Effector memory CD8-positive, alpha-beta T cell (primary cell): ENCODE results near the gene USH2A.

Experiments used
- ATAC-seq: fragments of 150-1000 bp; cut with Tn5 transposase; replicated peaks from 2 replicates; pipeline ENCODE4 v1.10.0; 2021; ENCODE audit warnings: mild to moderate bottlenecking, moderate library complexity
- DNase-seq, 3 experiments: peaks; one replicate each; pipeline ENCODE4 v3.0.0; 2021
- H3K27ac Mint-ChIP-seq, 2 donors: one replicate each; pipeline ENCODE4 v1.8.0; 2022; ENCODE audit warnings: mild to moderate bottlenecking in 2 of 2, mixed read lengths in 2 of 2, moderate library complexity in 2 of 2
- H3K27me3 Mint-ChIP-seq, 2 donors: one replicate each; pipeline ENCODE4 v1.8.0; 2022; ENCODE audit warnings: mixed read lengths in 2 of 2
- H3K36me3 Mint-ChIP-seq: one replicate; pipeline ENCODE4 v1.8.0; 2022; ENCODE audit warnings: mild to moderate bottlenecking, moderate library complexity, mixed read lengths; ENCODE audit not compliant: insufficient read depth
- H3K4me1 Mint-ChIP-seq, 2 donors: one replicate each; pipeline ENCODE4 v1.8.0; 2022; ENCODE audit warnings: low read depth in 2 of 2, mixed read lengths in 2 of 2
- H3K4me3 Mint-ChIP-seq, 2 donors: one replicate each; pipeline ENCODE4 v1.8.0; 2022; ENCODE audit warnings: mild to moderate bottlenecking in 2 of 2, mixed read lengths in 2 of 2, moderate library complexity in 2 of 2
- H3K9me3 Mint-ChIP-seq, 2 donors: one replicate each; pipeline ENCODE4 v1.8.0; 2022; ENCODE audit warnings: mixed read lengths in 2 of 2

Gene USH2A

DNA sequence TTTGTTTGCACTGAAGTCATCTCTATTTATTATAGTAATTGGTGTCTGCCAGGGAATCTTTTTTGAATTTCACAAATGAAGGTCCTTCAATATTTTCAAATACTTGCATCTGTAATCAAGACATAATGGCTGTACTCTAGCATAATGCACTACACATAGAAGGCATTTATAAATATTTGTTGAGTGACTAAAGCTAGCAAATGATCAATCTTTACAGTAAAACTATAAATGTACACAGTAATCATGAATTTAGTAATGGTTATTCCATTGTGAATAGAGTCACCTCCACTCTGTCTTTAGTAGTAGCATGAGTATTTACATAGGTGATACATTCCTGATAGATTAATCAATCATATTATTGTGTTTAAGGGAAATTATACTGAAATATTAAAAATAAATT, 119.6 kb downstream of the USH2A start:
- no peaks in the 10 kb centered on the region for H3K4me1 Mint-ChIP-seq
- no peak overlapping the region for H3K27ac Mint-ChIP-seq
- DNase-seq: no peak
- no peak overlapping the region for H3K4me3 Mint-ChIP-seq
- no peaks in the 10 kb centered on the region for H3K36me3 Mint-ChIP-seq
- ATAC-seq: no peak
- H3K9me3 Mint-ChIP-seq: peaks cover 0 to 7% of the 10 kb centered on the region in 2 donors
- no peaks in the 10 kb centered on the region for H3K27me3 Mint-ChIP-seq

DNA sequence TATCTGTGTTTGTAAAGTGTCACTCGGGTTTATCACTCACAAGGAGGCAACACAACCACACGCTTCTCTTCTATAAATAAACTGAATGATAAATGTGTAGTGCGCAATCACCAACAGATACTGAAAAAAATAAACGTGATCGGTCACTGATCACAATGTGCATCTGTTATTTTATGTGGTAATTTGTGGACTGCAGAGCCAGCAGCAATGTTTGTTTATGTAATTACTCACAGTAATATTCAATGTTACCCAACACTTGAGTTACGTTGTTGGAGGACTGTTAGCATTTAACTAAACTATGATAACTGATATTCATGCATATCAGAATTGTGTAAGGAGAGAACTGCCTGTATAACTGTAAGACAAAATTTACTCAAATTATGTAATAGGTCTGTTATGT, 129.6 kb downstream of the USH2A start:
- H3K4me1 Mint-ChIP-seq: no peaks in the 10 kb centered on the region
- H3K27ac Mint-ChIP-seq: no peak overlapping the region
- H3K9me3 Mint-ChIP-seq: peaks cover 7 to 21% of the 10 kb centered on the region in 2 donors
- no peak overlapping the region for H3K4me3 Mint-ChIP-seq
- H3K36me3 Mint-ChIP-seq: no peaks in the 10 kb centered on the region
- no peaks in the 10 kb centered on the region for H3K27me3 Mint-ChIP-seq
- no peak for ATAC-seq
- DNase-seq: no peak

DNA sequence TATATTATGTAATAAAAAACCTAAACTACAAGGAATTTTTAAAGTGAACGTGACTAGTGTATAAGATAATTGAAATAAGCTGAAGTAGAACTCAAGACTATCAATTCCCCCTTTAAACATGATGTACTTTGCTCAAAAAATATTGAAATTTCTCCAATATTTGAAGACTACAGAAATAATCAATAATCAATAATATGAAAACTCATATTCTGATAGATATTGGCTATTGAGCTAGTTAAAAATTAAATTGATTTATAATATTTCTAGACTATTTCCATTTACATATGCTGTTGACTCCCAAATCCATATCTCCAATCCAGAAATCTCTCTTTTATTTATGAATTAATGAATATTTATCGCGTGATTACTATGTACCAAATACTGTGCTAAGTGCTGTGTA, 133.2 kb downstream of the USH2A start:
- H3K27ac Mint-ChIP-seq: no peak overlapping the region
- no peaks in the 10 kb centered on the region for H3K4me1 Mint-ChIP-seq
- ATAC-seq (no peak), DNase-seq (no peak)
- H3K27me3 Mint-ChIP-seq: no peaks in the 10 kb centered on the region
- H3K36me3 Mint-ChIP-seq: no peaks in the 10 kb centered on the region
- no peak overlapping the region for H3K4me3 Mint-ChIP-seq
- peaks cover 8 to 20% of the 10 kb centered on the region in 2 donors for H3K9me3 Mint-ChIP-seq

DNA sequence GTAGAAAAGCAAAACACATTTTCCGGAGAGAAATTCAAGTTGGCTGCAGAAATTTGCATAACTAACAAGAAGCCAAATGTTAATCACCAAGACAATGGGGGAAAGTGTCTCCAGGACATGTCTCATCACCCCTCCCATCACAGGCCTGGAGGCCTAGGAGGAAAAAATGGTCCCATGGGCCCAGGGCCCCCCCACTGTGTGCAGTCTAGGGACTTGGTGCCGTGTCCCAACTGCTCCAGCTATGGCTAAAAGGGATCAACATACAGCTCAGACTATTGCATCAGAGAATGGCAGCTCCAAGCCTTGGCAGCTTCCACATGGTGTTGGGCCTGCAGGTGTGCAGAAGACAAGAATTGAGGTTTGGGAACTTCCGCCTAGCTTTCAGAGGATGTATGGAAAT, 138.2 kb downstream of the USH2A start:
- no peak overlapping the region for H3K4me3 Mint-ChIP-seq
- H3K4me1 Mint-ChIP-seq: no peaks in the 10 kb centered on the region
- H3K27ac Mint-ChIP-seq: no peak overlapping the region
- no peaks in the 10 kb centered on the region for H3K36me3 Mint-ChIP-seq
- DNase-seq (no peak), ATAC-seq (no peak)
- peaks cover 8 to 10% of the 10 kb centered on the region in 2 donors for H3K9me3 Mint-ChIP-seq
- H3K27me3 Mint-ChIP-seq: no peaks in the 10 kb centered on the region

DNA sequence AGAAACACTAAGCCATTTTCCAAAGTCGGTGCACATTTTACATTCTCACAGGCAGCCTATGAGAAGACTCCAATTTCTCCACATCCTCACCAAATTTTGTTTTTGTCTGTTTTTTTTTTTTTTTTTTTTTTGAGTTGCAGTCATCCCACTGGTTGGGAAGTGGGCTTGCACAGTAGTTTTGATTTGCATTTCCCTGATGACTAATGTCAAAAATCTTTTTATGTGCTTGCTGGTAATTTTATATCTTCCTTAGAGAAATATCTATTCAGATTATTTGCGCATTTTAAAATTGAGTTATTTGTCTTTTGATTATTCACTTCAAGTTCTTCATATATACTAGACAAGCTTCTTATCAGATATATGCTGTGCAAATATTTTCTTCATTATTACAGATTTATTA, 141.5 kb downstream of the USH2A start:
- Mint-ChIP-seq H3K27me3 (no peaks in the 10 kb centered on the region), H3K4me1 (no peaks in the 10 kb centered on the region), H3K9me3 (peaks cover 14 to 26% of the 10 kb centered on the region in 2 donors), H3K36me3 (no peaks in the 10 kb centered on the region), H3K4me3 (no peak overlapping the region), H3K27ac (no peak overlapping the region)
- ATAC-seq (no peak), DNase-seq (no peak)

DNA sequence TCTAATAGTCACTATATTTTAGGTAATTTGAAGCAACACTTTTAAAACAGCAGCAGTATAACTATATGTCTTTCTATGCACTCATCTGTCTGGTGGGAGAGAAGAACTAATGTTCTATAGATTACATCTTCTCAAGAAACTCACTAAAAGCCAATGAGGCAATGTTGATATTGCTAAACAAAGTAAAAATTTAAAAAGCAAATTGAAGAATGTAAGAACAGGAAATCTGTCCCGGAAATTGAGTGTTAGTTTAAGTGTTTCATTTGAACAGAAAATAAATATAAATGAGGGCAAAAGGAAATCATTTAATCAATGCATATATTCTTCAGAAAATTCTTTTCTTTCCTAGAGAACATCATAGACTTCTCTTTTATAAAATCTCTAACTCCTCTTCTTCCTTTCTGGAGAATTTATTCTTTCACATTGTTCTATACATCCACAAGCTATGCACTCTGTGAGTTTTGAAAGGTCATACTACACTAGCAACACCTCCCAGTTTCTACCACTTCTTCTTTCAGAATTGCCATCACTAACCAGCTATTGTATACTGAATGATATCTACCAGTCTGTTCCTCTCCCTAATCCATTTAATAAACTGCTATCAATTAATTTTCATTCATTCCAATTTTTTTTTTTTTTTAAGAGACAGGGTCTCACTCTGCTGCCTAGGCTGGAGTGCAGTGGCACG, 153.0 kb downstream of the USH2A start:
- H3K4me1 Mint-ChIP-seq: no peaks in the 10 kb centered on the region
- ATAC-seq (no peak), DNase-seq (no peak)
- H3K27me3 Mint-ChIP-seq: no peaks in the 10 kb centered on the region
- no peak overlapping the region for H3K27ac Mint-ChIP-seq
- H3K36me3 Mint-ChIP-seq: no peaks in the 10 kb centered on the region
- peaks cover 9 to 13% of the 10 kb centered on the region in 2 donors for H3K9me3 Mint-ChIP-seq
- H3K4me3 Mint-ChIP-seq: no peak overlapping the region

DNA sequence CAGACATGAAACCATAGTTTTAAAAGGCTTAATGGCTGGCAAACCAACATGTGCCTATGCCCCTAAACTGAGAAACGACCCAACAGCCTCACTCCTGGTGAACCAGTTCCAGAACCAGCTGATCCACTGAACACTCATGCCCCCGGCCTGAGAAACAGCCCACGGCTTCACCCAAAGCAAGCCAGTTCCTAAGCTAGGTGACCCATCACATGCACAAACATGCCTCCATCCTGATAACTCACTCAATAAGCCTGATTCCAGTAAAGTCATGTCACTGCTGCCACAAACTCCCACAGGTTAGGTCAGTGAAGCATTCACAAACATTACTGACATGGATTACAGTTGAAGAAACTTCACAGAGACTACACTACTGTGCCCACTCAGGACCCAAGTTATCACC, 161.6 kb downstream of the USH2A start:
- no peaks in the 10 kb centered on the region for H3K27me3 Mint-ChIP-seq
- no peak for DNase-seq
- H3K4me3 Mint-ChIP-seq: no peak overlapping the region

DNA sequence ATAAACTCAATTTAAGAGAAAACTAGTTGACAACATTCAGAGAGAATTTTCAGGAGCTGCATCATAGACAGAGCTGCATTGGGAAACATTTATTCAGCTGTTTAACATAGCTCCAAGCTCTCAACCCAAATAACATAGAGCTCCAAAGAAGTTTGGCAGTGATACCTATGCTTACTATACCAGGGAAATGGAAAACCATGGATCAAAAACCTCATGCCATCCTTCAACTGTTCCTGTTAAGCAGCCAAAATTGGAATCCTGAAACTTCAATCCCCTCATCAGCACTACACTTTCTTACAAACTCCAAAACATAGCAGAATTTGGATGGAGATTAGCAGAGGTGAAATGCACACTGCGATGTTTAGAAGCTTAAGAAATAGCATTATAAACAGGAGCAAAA, 164.4 kb downstream of the USH2A start:
- H3K4me3 Mint-ChIP-seq: no peak overlapping the region
- H3K27ac Mint-ChIP-seq: no peak overlapping the region
- no peaks in the 10 kb centered on the region for H3K36me3 Mint-ChIP-seq
- DNase-seq (no peak), ATAC-seq (no peak)
- H3K9me3 Mint-ChIP-seq: peaks cover 12 to 22% of the 10 kb centered on the region in 2 donors
- H3K4me1 Mint-ChIP-seq: no peaks in the 10 kb centered on the region
- no peaks in the 10 kb centered on the region for H3K27me3 Mint-ChIP-seq

More for the DNA sequence above, 161.6 kb downstream of the USH2A start:
- ATAC-seq: no peak
- Mint-ChIP-seq H3K4me1 (no peaks in the 10 kb centered on the region), H3K9me3 (peaks cover 7 to 23% of the 10 kb centered on the region in 2 donors), H3K27ac (no peak overlapping the region), H3K36me3 (no peaks in the 10 kb centered on the region)

DNA sequence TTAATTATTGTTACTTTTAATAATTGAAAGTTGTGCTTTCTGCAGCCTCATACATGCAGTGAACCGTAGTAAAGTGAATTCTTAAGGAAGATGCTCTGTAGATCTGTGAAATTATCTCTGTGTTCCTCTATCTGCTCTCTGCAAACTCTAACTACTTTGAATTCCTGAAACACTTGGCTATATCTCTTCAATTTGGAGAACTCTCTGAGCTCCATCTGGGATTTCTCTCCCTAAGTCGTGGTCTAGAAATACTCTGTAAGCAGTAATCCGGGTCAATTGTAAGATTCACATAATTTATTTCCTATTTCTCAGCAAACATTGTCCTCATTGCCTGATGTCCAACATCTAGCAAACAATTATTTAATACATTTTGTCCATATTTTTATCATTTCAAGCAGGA, 164.9 kb downstream of the USH2A start:
- ATAC-seq: no peak
- no peak for DNase-seq
- no peaks in the 10 kb centered on the region for H3K36me3 Mint-ChIP-seq
- no peak overlapping the region for H3K27ac Mint-ChIP-seq
- peaks cover 12 to 18% of the 10 kb centered on the region in 2 donors for H3K9me3 Mint-ChIP-seq
- H3K4me1 Mint-ChIP-seq: no peaks in the 10 kb centered on the region
- H3K4me3 Mint-ChIP-seq: no peak overlapping the region
- no peaks in the 10 kb centered on the region for H3K27me3 Mint-ChIP-seq

DNA sequence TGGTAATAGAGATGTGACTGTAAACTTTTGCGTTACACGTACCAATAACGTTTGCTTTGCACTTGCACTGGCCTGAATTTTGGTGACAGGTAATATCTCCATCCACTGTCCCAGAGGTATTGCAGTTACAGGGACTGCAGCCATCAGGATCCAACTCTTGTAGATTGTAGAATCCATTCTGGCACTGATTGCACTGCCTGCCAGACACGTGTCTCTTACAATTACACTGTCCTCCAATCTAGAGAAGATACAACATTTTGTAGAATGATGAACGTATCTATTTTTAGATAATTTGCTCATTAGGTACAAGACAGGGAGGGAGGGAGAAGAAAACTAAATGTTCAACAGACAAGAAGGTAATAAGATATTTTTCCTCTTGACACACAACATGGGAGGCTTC, 172.4 kb downstream of the USH2A start:
- DNase-seq (no peak), ATAC-seq (no peak)
- Mint-ChIP-seq H3K4me3 (no peak overlapping the region), H3K4me1 (no peaks in the 10 kb centered on the region), H3K27me3 (no peaks in the 10 kb centered on the region), H3K27ac (no peak overlapping the region), H3K36me3 (no peaks in the 10 kb centered on the region), H3K9me3 (peaks cover 10 to 12% of the 10 kb centered on the region in 2 donors)

DNA sequence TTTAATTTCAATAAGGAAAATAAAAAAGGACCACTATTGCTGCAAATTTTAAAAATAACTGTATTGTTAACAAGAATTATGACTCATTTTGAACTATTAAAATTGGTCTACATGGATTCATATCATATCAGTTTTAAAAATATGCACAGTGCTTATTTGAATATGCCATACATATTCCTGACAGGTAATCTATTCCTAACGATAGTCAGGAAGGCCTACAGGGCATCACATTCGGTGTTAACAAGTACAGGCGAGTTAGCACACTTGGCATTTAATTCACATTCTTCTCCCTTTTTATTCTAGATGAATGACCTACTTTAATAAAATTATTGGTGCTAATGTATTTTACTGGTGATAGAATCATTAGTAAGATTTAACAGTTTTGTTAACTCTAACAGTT, 174.6 kb downstream of the USH2A start:
- H3K27me3 Mint-ChIP-seq: no peaks in the 10 kb centered on the region
- ATAC-seq (no peak), DNase-seq (no peak)
- H3K4me1 Mint-ChIP-seq: no peaks in the 10 kb centered on the region
- no peak overlapping the region for H3K27ac Mint-ChIP-seq
- no peak overlapping the region for H3K4me3 Mint-ChIP-seq
- H3K9me3 Mint-ChIP-seq: peaks cover 10 to 30% of the 10 kb centered on the region in 2 donors
- no peaks in the 10 kb centered on the region for H3K36me3 Mint-ChIP-seq

DNA sequence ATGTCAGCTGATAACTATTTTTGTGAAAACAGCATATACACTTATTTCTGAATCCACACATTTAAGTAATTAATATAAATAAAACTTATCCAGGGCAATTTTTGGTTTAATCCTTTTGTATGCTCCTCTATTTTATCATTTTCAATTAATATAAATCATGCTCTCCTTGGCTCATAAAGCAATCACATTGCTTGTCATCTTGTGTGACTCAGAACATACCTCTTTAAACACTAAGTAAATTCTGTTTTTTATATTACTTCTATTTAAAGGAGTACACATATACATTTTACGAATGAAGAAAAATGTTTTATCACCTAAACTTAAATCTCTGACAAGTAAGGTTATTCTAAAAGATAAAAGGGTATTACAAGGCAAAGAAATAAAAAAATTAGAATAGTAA, 175.3 kb downstream of the USH2A start:
- no peak overlapping the region for H3K4me3 Mint-ChIP-seq
- no peak overlapping the region for H3K27ac Mint-ChIP-seq
- DNase-seq: no peak
- no peaks in the 10 kb centered on the region for H3K4me1 Mint-ChIP-seq
- no peaks in the 10 kb centered on the region for H3K36me3 Mint-ChIP-seq
- H3K9me3 Mint-ChIP-seq: peaks cover 10 to 30% of the 10 kb centered on the region in 2 donors
- ATAC-seq: no peak
- H3K27me3 Mint-ChIP-seq: no peaks in the 10 kb centered on the region

DNA sequence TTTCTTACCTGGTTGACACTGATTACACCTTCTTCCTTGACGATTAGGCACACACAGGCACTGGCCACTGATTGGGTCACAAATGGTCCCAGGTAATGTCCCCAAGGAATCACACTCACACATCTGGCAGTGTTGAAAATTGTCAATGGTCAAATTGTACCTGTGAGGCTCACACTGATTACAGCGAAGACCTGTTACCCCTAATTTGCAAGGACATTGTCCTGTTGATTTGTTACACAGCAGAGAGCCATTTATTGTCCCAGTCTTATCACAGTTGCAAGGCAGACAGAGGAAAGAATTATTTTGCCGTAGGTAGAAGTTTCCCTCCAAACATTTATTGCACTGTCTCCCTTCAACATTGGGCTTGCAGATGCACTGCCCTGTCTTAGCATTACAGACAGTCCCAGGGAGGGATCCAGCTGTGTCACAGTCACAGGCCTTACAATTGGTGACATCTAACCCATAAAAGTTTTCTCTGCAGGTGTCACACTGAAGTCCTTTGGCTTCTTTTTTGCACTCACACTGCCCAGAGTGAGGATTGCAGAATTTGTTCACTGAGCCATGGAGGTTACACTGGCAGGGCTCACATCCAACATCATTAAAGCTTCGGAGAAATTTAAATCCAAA, 176.6 kb downstream of the USH2A start:
- ATAC-seq: no peak
- no peak overlapping the region for H3K4me3 Mint-ChIP-seq

DNA sequence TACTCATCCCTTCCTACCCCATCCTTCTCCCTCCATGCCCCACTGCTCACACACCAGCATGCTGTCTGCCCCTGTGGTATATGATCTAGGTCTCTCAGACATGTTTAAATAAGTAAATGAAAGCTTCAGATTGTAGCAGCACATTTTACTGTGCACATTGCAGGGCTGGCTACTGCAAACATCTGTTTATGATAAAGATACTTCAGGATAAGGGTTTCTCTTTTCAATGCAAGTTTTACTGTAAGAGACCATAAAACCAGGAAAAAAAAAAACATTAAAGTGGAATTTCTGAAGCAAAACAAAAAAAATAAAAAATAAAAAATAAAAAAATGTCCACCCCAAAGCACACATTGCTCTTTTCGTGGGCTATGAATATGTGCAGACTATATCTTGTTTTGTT, 184.4 kb downstream of the USH2A start:
- no peak overlapping the region for H3K27ac Mint-ChIP-seq
- no peaks in the 10 kb centered on the region for H3K36me3 Mint-ChIP-seq
- H3K27me3 Mint-ChIP-seq: no peaks in the 10 kb centered on the region
- no peak overlapping the region for H3K4me3 Mint-ChIP-seq
- DNase-seq: no peak
- ATAC-seq: no peak
- H3K4me1 Mint-ChIP-seq: no peaks in the 10 kb centered on the region
- H3K9me3 Mint-ChIP-seq: peaks cover 8 to 10% of the 10 kb centered on the region in 2 donors

More for the DNA sequence above, 176.6 kb downstream of the USH2A start:
- Mint-ChIP-seq H3K9me3 (peaks cover 10 to 28% of the 10 kb centered on the region in 2 donors), H3K27ac (no peak overlapping the region), H3K4me1 (no peaks in the 10 kb centered on the region), H3K27me3 (no peaks in the 10 kb centered on the region), H3K36me3 (no peaks in the 10 kb centered on the region)
- DNase-seq: no peak
